ENCODE data around the gene NPR3. TPM values are rescaled to one million over a fixed set of nuclear protein-coding genes. Genes with fewer than 3 reads are reported as not detected.

Gene NPR3
- total RNA-seq, 1 donor from 2014 or later, result 1.1 TPM

DNA sequence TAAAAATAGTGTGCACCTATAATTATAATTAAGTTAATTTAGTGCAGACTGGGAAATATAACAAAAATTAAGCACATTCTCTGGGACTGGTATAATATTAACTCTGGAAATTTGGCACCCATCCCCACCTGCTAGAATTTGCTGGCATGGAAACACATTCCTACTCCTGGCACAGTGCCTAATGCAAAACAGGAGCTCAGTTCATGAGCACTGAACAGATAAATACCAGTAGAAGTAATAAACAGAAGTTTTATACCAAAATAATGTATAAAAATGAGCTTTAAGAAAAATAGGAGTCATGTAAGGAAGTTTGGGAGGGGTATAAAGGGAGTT, 23.7 kb upstream of the NPR3 start:
- Mint-ChIP-seq H3K4me3 (ENCODE audit: unreplicated experiment) (no peak overlapping the region), H3K36me3 (ENCODE audit: low read depth, unreplicated experiment) (peaks cover 5% of the 10 kb centered on the region), H3K27ac (ENCODE audit: unreplicated experiment) (no peak overlapping the region), H3K9me3 (ENCODE audit: unreplicated experiment) (peaks cover 25% of the 10 kb centered on the region), H3K27me3 (ENCODE audit: low read depth, unreplicated experiment) (no peaks in the 10 kb centered on the region), H3K4me1 (ENCODE audit: low read depth, unreplicated experiment) (peaks cover 4% of the 10 kb centered on the region)
- Histone ChIP-seq H3K79me2 (ENCODE audit: insufficient read depth, low read length) (no peaks in the 10 kb centered on the region), H3K36me3 (ENCODE audit: insufficient read depth, low read length) (no peaks in the 10 kb centered on the region), H4K20me1 (ENCODE audit: insufficient read depth, low read length) (no peaks in the 10 kb centered on the region), H3K27me3 (ENCODE audit: insufficient read depth, low read length) (no peaks in the 10 kb centered on the region), H2AFZ (ENCODE audit: low read depth, low read length) (no peak overlapping the region), H3K9ac (ENCODE audit: low read length) (no peak overlapping the region), H3K9me3 (ENCODE audit: insufficient read depth, low read depth, low read length) (peaks cover 14% of the 10 kb centered on the region), H3K4me1 (ENCODE audit: insufficient read depth, low read length) (peaks cover 10% of the 10 kb centered on the region), H3K4me3 (ENCODE audit: insufficient read depth, low read depth, low read length) (no peak overlapping the region), H3K27ac (ENCODE audit: low read depth, low read length) (no peak overlapping the region), H3K4me2 (ENCODE audit: low read length) (no peak overlapping the region)
- DNase-seq (ENCODE audit: low read depth) (peak; percentile 43), FAIRE-seq (no peak)
- TF ChIP-seq, protein P1, sequence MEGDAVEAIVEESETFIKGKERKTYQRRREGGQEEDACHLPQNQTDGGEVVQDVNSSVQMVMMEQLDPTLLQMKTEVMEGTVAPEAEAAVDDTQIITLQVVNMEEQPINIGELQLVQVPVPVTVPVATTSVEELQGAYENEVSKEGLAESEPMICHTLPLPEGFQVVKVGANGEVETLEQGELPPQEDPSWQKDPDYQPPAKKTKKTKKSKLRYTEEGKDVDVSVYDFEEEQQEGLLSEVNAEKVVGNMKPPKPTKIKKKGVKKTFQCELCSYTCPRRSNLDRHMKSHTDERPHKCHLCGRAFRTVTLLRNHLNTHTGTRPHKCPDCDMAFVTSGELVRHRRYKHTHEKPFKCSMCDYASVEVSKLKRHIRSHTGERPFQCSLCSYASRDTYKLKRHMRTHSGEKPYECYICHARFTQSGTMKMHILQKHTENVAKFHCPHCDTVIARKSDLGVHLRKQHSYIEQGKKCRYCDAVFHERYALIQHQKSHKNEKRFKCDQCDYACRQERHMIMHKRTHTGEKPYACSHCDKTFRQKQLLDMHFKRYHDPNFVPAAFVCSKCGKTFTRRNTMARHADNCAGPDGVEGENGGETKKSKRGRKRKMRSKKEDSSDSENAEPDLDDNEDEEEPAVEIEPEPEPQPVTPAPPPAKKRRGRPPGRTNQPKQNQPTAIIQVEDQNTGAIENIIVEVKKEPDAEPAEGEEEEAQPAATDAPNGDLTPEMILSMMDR (IDR thresholded peaks at IDR 0.05; ENCODE audit: insufficient read depth, low read depth, low read length), result no peak

DNA sequence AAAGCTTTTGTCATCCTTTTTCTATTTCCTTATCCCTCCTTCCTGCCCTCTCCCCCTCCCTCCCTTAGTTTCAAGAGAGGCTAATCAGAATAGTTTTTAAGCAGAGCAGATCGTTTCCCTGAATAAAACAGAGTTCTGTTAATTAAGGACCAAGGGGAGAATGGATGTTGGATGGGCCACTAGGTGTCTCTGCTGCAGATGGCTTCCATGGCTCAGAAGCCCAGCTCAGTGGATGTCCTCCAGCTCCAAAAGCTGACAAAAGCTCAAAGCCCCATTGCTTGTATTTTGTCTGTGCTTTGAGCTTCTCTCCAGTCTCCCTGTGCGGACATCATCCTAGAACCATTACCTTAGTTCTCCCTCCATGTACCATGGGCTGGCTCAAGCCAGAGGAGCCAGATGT, 21.0 kb upstream of the NPR3 start:
- Histone ChIP-seq H3K4me2 (ENCODE audit: low read length) (no peak overlapping the region), H3K9me3 (ENCODE audit: insufficient read depth, low read depth, low read length) (peaks cover 3% of the 10 kb centered on the region), H3K4me3 (ENCODE audit: insufficient read depth, low read depth, low read length) (no peak overlapping the region), H3K27ac (ENCODE audit: low read depth, low read length) (no peak overlapping the region), H3K9ac (ENCODE audit: low read length) (no peak overlapping the region), H4K20me1 (ENCODE audit: insufficient read depth, low read length) (no peaks in the 10 kb centered on the region), H3K4me1 (ENCODE audit: insufficient read depth, low read length) (peaks cover 16% of the 10 kb centered on the region), H3K79me2 (ENCODE audit: insufficient read depth, low read length) (no peaks in the 10 kb centered on the region), H3K36me3 (ENCODE audit: insufficient read depth, low read length) (no peaks in the 10 kb centered on the region), H2AFZ (ENCODE audit: low read depth, low read length) (no peak overlapping the region), H3K27me3 (ENCODE audit: insufficient read depth, low read length) (no peaks in the 10 kb centered on the region)
- TF ChIP-seq, protein P1 (IDR thresholded peaks at IDR 0.05; ENCODE audit: insufficient read depth, low read depth, low read length), result peak; percentile 3
- TF ChIP-seq EZH2 (IDR thresholded peaks at IDR 0.05; ENCODE audit: insufficient read depth, low read length), result no peak
- no peak overlapping the region for H3K27ac Mint-ChIP-seq (ENCODE audit: unreplicated experiment)
- H3K36me3 Mint-ChIP-seq (ENCODE audit: low read depth, unreplicated experiment), result no peaks in the 10 kb centered on the region
- peaks cover 4% of the 10 kb centered on the region for H3K4me1 Mint-ChIP-seq (ENCODE audit: low read depth, unreplicated experiment)
- peaks cover 9% of the 10 kb centered on the region for H3K9me3 Mint-ChIP-seq (ENCODE audit: unreplicated experiment)
- no peak for DNase-seq (ENCODE audit: low read depth)
- FAIRE-seq, result no peak
- no peak overlapping the region for H3K4me3 Mint-ChIP-seq (ENCODE audit: unreplicated experiment)
- no peaks in the 10 kb centered on the region for H3K27me3 Mint-ChIP-seq (ENCODE audit: low read depth, unreplicated experiment)

DNA sequence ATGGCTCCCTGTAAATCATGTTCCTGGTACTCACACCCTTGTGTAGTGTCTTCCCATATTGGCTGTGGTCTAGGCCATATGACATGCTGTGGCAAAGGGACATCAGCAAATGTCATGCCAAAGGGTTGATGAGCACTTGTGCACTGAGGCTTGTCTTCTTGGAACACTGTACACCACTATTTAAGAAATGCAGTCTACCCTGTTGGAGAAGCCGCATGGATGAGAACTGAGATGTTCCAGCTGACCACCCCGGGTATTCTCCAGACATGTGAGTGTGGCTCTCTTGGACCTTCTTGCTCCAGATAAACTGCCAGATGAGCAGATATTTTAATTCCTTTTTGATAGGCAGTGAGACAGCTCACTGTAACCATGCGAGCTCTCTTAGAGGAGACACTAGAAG, 20.5 kb upstream of the NPR3 start:
- TF ChIP-seq, protein P1 (IDR thresholded peaks at IDR 0.05; ENCODE audit: insufficient read depth, low read depth, low read length), result no peak
- TF ChIP-seq EZH2 (IDR thresholded peaks at IDR 0.05; ENCODE audit: insufficient read depth, low read length), result no peak
- Mint-ChIP-seq H3K27ac (ENCODE audit: unreplicated experiment) (no peak overlapping the region), H3K27me3 (ENCODE audit: low read depth, unreplicated experiment) (no peaks in the 10 kb centered on the region), H3K36me3 (ENCODE audit: low read depth, unreplicated experiment) (no peaks in the 10 kb centered on the region), H3K9me3 (ENCODE audit: unreplicated experiment) (peaks cover 7% of the 10 kb centered on the region), H3K4me1 (ENCODE audit: low read depth, unreplicated experiment) (peaks cover 4% of the 10 kb centered on the region), H3K4me3 (ENCODE audit: unreplicated experiment) (no peak overlapping the region)
- Histone ChIP-seq H3K27me3 (ENCODE audit: insufficient read depth, low read length) (no peaks in the 10 kb centered on the region), H3K4me3 (ENCODE audit: insufficient read depth, low read depth, low read length) (no peak overlapping the region), H3K36me3 (ENCODE audit: insufficient read depth, low read length) (no peaks in the 10 kb centered on the region), H3K9me3 (ENCODE audit: insufficient read depth, low read depth, low read length) (peaks cover 3% of the 10 kb centered on the region), H4K20me1 (ENCODE audit: insufficient read depth, low read length) (no peaks in the 10 kb centered on the region), H3K4me1 (ENCODE audit: insufficient read depth, low read length) (peaks cover 16% of the 10 kb centered on the region), H3K9ac (ENCODE audit: low read length) (no peak overlapping the region), H3K4me2 (ENCODE audit: low read length) (no peak overlapping the region), H3K27ac (ENCODE audit: low read depth, low read length) (no peak overlapping the region), H3K79me2 (ENCODE audit: insufficient read depth, low read length) (no peaks in the 10 kb centered on the region), H2AFZ (ENCODE audit: low read depth, low read length) (no peak overlapping the region)
- FAIRE-seq (no peak), DNase-seq (ENCODE audit: low read depth) (no peak)

Measured in astrocyte (in vitro differentiated cells and primary cell).